Stimulated activated CD8-positive, alpha-beta memory T cell treated with anti-CD3 and anti-CD28 coated beads, Interleukin-15, amount 100 ng/mL, for 1 hour (primary cell): Measurements from ENCODE around the gene APOB.
A peak's percentile ranks its signal among the peaks of the same experiment; 100 is the strongest.

Source experiments
- DNase-seq: peaks from one replicate; pipeline ENCODE4 v3.0.0-alpha.2; 2020; ENCODE audit warnings: low read depth

Gene APOB

GRCh38 chr2:21047141-21048009, 3.5 kb upstream of the APOB start:
- no peak for DNase-seq

- no peak for DNase-seq
These were observed 2.6 kb upstream of the APOB start for GRCh38 chr2:21046506-21046905.

- DNase-seq, result no peak
These were observed 960 bp upstream of the APOB start for GRCh38 chr2:21044694-21045371.

DNA sequence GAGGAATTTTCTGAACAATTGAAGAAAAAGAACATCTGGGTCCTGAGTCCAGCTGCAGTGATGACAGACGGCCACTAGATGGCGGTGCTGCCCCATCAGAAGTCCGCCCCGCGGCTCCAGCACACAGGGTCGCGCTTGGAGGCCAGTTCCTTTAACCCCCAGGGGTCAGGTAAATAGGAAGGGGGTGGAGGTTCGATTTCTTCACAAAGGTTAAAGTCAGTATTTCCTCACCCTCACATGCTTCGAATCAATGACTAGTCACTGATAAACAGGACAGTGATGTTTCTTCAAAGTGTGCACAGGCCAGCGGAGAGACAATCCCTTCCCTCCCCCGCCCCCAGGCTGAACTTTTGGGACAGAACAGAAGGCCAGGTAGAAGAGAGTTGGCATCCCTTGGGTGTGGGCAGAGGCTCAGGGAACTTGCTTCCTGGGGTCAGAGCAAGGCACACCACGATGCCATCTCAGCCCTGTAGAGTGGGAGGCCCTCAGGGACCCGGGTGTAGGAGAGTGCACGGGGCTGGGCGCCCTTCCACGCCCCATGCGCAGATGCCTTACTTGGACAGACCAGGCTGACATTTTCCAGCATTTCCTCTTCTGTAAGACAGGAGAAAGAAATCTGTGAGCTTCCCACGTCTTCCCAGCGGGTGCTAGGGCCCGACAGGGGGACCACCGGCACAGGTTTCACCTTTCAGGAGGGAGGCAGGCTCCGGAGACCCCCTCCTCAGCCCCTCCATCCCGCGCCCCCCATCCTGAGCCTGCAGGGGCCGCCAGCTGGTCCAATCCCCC, 722 bp downstream of the APOB start:
- peak; percentile 27 for DNase-seq

- no peak for DNase-seq
These were observed 1.2 kb downstream of the APOB start for GRCh38 chr2:21042708-21042957.

GRCh38 chr2:21041943-21042707, 1.7 kb downstream of the APOB start:
- no peak for DNase-seq

- DNase-seq, result no peak
These were observed 2.4 kb downstream of the APOB start for GRCh38 chr2:21041462-21041861.

DNA sequence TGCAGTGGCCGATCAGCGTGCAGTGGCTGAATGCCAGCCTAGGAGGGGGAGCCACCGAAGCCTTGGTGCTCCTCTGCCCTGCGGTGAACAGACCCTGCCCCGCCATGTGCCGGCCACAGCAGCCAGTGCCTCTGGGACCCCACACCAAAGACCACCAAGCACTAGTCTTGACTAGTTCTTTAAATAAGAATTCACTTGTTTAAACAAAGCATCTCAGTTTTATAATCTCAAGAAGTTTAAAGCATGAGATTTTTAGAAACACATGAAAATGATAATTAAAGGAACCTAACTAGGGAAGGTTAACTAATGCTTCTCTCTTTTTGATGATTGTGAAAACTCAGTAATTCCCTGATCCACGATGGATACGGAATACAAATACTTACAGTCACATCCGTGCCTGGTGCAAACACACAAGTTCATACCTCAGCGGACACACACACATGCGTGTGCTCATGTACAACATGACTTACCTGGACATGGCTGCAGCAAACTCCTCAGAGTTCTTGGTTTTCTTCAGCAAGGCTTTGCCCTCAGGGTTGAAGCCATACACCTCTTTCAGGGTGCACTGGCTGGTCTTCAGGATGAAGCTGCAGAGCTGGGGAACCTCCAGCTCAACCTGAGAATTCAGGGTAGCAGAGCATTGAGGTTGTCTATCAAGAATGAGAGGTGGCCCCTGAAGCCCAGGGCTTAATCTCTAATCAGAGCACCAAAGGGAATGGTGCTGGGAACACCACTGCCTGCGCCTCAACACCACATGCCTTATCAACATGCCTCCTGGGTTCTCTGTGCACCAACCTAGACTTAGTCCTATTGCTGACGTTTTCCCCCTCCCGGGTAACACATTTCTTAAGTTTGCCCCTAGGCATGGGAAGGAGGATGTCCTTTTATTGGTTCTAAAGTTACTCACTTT, 3.1 kb downstream of the APOB start:
- no peak for DNase-seq

- no peak for DNase-seq
These were observed 3.9 kb downstream of the APOB start for GRCh38 chr2:21039979-21040467.

- DNase-seq, result no peak
These were observed 4.8 kb downstream of the APOB start for GRCh38 chr2:21039080-21039556.

DNA sequence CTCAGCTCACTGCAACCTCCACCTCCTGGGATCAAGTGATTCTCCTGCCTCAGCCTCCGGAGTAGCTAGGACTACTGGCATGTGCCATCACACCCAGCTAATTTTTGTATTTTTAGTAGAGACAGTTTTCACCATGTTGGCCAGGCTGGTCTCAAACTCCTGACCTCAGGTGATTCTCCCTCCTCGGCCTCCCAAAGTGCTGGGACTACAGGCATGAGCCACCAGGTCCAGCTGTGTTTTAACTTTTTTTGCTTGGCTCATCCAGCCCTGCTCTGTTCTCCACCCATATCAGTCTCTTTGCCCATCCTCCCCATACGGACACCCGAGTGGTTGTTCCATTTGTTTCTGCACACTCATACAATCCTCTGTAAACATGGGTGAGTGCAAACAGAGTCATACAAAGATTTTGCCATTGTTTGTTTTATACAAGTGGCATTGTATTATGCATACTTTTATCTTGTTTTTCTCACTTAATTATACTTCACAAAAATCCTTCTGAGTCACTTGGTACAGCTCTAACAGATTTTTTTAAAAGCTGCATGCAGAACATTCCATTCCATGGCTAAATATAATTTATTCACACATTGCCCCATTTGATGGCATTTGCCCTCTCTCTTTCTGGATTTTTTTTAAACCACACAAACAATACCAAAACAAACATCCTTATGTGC, 5.3 kb downstream of the APOB start:
- no peak for DNase-seq

- no peak for DNase-seq
These were observed 6.2 kb downstream of the APOB start for GRCh38 chr2:21037671-21038108.

GRCh38 chr2:21036708-21037670, 6.9 kb downstream of the APOB start:
- DNase-seq, result no peak

- DNase-seq, result no peak
These were observed 7.7 kb downstream of the APOB start for GRCh38 chr2:21035974-21036707.

DNA sequence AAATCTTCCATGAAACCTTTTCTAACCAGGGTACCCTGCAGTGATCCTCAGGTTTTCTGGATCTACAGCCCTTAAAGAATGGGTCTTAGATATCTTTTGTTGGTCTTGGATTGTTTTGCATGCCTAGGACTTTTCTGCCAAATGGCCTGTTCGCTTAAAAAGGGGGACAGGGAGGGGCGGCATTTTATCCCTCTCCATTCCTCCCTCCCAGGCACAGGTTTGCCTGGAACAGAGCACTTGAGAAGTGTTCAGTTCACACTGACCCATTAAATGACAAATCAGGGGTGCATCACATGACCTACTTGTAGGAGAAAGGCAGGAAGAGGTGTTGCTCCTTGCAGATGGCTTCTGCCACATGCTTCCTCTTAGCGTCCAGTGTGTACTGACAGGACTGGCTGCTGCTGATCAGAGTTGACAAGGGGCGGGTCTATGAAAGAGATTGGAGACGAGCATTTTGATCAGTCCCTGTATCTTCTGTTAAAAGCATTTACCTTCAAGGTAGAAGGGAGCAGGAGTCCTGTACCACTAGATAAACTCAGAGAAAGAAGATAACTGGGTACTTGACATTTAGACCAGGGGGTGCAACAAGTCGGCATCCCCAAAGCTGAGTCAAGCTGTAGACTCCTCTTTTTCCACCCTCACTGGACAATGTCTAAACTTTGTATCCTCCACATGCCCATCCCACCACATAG, 8.4 kb downstream of the APOB start:
- DNase-seq, result no peak

- no peak for DNase-seq
These were observed 8.9 kb downstream of the APOB start for GRCh38 chr2:21034972-21035279.

GRCh38 chr2:21034156-21034971, 9.5 kb downstream of the APOB start:
- no peak for DNase-seq
